HG02870 (cell line): ENCODE measurements around the gene CBX6.
"Not testable (repeated sequence)": the region's sequence is repeated elsewhere in the genome, so short reads cannot be mapped to it uniquely, and the experiment has no call there.

ENCODE experiments used
- ATAC-seq: cut with Tn5 transposase; IDR thresholded peaks from one replicate; pipeline ENCODE4 v1.9.1; 2021; ENCODE audit warnings: mild to moderate bottlenecking, moderate library complexity; ENCODE audit not compliant: unreplicated experiment

The CBX6 gene

DNA sequence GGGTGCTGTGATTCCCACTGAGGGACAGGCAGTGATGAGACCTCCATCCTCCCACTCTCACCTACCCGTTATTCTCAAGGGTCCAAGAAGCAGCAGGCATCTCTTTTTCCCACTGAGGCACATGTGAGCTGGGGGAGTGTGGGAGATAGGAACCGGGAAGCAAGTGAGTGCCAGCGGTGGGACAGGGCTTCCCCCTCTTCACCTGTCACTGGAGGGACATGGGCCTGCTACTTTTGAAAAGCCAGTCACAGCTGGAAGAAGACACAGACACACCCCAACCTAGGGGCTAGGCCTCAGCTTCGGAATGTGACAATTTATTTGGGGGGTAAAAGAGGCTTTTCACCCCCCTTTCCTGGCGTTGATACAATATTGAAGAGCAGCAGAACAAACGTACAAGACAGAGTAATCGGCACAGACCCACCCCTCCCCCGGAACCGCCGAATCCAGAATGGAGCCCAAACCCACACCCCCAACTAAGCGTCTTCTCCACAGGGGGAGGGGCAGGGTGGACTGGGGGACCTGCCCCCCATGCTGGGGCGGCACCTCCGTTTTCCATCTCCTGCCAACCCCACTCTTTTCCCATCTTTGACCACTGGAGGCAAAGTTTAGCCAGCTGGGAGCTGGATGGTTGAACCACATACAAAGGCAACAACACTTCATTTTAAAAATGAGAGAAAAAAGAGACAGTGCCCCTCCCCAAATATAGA lies 10.7 kb downstream of the CBX6 start:
- no peak for ATAC-seq

DNA sequence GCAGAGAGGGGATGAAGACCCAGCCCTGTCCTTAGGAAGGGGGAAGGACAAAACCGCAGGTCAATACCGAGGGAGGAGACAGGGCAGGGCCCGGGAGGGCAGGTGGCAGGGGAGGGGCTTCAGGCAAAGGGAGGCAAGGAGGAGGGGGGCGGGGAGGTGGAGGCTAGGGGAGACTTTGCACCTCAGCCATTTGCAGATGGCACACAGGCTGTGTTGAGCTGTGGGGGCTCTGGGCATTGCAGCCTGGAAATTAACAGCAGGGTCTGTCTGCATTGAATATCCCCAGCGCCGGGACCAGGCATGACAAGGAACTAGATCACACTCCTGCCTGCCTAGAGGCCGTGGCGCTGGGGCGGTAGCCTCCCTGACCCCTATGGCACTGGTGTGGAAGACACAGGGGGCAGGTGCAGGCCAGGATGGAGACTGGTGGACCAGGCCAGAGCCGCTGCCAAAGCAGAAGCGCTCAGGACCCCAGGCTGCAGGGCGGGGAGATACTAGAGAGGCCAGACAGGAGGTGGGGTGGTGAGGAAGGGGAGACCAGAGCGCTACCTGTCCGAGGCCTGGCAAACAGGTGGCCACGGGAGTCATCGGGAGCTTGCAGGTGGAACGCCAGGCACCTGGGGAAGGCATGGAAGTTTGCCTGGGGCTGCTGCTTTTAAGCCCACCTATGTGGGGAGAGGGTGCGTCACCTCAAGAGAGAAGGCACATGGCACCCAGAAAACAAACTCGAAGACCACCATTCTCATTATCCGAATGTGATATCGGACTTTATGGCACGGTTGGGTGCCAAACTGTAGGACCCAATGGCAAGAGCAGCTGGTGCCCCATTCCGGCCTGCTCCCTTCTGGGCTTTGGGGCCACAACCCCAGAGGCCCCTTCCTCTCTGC lies 11.5 kb downstream of the CBX6 start:
- ATAC-seq = no peak

DNA sequence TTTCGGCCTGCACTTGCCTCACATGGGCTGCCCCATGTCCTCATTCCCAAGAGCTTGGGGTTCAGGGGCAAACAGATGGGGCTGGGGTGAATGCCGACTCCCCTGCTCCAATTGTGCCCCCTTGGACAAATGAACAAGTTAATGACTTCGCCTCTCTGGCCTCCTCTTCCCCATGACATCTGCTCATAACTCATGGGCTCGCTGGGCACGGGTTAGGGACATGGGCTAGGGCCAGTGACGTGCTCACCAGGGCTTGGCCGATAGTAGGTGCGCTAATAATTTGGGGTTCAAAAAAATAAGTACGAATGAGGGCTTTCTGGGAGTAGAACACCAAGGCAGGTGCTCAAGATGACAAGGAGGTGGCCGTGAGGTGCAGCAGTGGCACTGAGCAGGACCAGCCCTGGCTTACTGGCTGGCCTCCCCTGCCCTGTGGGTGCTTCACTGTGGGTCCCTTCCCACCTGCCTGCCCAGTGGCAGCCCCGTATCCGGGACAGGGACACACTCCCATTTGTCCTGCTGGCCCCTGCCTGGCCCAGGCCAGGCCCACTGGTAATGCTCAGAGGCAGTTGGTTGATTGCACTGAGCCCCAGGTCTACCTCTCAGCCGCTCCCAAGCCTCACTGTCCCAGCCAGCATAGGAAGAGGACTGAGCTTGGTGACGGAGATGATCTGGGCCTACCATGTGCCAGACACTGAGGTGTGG lies 12.3 kb downstream of the CBX6 start:
- ATAC-seq = no peak

DNA sequence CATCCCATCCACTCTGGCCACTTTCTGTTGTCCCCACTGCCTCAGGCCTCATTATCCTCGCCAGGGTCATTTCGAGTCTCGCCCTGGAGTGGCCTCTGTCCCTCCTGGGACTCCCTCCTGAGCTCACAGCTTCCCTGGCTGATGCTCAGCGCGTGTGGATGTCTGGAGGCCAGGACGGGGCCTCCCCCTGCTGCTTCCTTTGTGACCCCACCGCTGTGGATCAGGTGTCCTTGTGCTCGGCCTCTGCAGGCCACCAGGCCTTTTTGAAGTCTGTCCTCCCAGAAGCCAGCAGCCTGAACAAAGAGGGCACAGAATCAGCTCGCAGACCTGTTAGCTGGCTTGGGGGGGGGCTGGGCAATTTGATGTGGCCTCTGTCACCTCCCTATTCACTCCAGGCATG lies 13.5 kb downstream of the CBX6 start:
- no peak for ATAC-seq

DNA sequence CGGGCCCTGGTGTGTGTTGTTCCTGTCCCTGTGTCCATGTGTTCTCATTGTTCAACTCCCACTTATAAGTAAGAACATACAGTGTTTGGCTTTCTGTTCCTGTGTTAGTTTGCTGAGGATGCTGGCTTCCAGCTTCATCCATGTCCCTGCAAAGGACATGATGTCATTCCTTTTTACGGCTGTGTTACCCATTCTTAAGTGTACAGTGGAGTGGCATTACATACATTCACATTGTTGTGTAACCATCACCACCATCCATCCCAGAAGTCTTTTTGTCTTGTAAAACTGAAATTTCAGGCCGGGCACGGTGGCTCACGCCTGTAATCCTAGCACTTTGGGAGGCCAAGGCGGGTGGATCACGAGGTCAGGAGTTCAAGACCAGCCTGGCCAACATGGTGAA lies 17.5 kb downstream of the CBX6 start:
- not testable (repeated sequence) for ATAC-seq

DNA sequence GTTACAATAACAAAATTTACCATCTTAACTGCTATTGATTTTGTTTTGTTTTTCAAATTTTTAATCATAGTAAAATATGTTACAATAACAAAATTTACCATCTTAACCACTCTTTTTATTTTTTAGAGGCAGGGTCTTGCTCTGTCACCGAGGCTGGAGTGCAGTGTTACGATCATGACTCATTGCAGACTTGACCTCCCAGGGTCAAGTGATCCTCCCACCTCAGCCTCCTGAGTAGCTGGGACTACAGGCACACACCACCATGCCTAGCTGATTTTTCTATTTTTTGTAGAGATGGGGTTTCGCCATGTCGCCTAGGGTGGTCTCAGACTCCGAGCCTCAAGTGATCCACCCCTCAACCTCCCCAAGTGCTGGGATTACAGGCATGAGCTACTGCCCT lies 18.1 kb downstream of the CBX6 start:
- ATAC-seq = not testable (repeated sequence)

DNA sequence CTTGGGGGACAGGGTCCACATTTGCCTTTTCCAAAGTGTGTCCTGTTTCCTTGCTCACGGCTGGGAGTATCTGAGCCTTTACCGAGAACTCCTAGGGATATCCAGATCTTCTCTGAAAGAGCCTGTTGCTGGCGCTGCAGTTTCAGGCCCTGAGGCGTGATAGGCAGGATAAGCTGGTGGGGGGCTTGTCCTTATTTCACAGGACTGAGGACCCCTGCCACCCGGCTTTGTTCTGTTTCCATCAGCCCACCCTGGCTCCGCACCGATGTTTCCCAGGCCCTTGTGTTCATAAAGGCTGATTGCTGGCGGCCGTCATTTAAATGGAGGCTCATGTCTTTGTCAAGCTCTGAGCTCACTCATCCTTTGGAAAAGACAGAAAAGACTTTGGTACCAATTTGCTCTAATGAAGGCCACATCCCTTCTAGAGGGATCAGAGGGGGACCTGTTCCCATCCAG lies 18.8 kb downstream of the CBX6 start:
- no peak for ATAC-seq

DNA sequence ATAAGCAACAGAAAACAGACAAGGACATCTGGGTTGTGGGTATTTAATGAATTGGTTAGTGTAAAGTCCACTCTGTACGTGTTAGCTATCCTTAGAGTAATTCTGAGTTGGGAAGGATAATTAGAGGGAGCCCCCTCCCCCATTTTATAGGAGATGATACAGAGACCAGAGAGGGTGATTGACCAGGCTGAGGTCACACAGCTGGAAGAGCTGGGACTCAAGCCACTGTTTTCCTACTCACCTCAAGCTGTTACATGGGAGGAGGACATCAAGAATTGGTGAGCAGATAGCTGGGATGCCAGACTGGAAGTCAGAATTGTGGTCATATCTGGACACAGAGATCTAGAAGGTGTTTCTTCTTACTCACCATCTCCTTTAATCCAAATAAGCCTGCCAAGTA lies 19.5 kb downstream of the CBX6 start:
- no peak for ATAC-seq

DNA sequence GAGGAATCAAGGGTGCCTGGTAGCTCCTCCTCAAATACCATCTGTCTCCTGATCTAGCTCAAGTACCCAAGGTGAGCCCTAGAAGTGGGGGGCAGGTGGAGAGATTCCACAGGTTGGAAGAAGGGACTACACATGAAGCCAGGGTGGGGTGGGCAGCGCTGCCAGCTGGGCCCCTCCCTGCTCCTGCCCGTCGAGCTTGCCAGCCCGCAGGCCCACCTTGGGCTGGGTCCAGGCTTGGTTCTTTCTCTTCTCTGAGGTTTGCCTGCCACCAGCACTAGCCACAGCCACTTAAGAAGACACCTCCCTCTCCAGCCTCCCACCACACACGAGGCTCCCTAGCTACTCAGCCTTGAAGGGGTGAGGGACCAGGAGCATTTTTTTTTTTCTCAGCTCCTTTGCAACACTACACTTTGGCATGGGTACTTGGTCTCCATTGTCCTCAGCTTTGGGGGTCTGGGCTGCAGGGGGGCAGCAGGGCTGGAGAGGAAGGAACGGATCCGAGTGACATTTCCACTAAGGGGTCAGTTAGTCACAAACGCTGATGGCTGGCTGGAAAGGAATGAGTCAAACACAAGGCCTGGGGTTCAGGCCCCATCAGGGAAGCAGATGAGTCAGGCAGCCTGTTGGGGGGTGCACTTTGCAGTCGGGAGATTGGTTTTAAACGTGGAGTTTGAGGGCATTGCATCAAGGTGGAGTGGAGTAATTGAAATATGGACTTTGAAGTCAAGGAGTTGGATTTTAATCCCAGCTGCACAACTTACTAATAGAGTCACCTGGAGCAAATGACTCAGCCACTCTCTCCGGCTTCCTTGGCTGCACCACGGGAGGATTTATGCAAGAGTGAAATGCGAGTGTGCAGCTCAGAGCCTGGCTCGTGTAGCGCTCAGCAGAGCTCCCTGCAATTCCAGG lies 20.8 kb downstream of the CBX6 start:
- ATAC-seq = no peak

DNA sequence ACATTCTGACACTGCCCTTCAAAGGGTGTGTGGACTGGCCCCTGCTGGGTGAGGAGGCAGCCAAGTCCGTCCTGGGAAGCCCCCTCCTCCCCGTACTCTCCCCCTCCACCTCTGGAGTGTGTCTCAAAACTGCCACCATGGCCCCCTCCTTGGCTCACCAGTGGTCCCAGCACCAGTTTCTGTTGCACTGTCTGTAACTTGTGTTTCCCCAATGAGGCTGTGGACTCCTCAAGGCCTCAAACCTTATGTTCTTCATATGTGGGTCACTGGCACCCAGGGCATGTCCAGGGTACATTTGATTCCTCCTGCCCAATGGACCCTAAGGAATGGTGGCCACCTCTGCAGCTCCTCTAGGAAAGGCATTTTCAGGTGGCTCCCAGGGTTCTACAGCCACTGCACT lies 21.6 kb downstream of the CBX6 start:
- ATAC-seq = no peak

DNA sequence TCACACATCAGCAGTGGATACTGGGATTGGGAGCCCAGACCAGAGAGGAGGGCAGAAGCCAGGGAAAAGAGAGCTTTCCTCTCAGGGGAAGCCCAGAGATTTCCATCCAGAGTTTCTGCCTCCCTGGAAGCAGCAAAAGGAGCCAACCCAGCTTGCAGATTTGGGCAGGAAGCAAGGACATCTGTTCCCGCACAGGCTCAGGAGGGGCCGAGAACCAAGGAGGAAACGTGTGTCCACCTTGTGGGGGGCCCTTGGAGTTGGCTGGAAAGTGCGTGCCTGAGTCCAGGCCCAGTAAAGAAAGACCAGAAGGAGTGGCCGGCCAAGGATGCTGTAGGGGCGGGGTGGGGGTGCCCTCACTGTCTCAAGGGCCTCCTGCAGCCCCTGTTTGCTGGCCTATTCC lies 22.2 kb downstream of the CBX6 start:
- ATAC-seq = no peak

DNA sequence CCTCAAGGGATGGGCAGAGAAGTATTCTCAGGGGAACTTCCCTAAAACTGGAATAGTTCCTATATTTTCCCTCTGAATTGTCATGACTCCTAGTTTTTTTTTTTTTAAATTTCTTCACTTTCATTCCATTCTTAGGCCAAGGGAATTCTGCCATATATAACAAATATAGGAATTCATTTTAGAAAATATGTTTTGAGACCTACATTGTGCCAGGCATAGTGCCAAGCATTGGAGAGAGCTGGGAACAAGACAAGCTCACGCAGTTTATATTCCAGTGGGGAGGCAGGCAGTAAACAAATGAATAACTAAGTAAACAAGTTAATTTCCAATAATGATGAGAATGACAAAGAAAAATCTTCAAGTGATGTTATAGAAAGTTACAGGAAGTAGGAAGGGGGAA lies 25.6 kb downstream of the CBX6 start:
- ATAC-seq = no peak

DNA sequence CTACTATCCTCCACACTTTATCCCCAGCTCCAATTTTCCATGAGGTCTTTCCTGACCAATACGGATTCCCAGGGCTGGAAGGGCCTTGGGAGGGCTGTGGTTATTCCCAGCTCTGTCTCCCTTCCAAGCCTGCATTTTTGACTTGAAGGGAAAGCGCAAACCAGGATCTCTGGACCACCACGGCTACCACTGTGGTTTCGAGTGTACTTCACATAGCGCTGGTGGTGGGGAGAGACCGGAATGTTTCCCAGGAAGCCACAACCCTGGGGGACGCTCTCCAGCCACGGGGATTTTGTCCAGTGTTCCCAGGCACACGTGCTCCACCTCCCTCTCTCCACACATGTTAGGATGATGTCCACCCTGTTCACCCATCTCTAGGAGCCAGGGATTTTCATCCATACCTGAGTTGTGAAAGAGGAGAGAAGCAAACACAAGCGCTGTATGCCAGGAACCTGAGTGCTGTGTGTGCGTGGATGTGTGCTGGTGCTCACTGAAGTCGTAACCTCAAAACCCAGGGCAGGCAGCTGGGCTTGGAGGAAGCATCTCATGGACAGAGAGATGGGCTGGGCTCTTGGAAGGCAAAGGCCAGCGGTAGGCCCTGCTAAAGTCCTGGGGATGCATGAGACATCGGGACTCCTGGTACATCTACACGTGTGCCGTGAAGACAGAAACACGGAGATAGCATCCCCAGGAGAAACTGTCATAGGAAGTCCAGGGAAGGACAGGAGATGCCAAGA lies 26.8 kb downstream of the CBX6 start:
- no peak for ATAC-seq

DNA sequence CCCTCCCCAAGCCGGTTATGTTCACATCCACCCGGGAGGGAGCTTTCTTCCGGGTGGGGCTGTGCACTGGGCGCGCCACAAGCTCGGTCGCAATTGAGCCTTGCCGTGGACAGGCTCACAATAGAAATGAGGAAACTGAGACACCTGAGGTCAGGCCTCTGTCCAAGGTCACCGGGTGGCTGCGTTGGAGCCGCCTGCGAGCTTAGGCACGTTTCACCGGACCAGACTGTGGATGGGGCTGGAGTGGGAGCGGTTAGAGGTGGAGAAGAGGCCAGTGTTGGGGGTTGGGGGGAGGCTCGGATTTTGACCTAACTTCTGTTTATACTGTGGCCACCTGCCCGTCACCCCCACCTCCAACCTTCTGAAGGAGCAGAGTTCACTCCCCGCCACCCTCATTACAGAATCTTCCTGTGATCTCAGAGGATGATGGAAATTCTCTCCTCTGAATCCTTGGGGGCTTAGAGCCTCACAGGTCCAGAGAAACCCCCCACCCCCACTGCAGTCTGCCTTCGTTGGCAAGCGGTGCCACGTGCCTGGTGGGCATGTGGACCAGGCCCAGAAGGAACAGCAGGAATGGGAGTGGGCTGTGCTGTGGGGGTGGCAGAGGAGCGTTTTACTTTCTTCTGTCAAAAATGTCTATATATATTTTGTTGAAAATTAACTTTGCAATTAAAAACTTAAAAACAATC lies 27.6 kb downstream of the CBX6 start:
- no peak for ATAC-seq

DNA sequence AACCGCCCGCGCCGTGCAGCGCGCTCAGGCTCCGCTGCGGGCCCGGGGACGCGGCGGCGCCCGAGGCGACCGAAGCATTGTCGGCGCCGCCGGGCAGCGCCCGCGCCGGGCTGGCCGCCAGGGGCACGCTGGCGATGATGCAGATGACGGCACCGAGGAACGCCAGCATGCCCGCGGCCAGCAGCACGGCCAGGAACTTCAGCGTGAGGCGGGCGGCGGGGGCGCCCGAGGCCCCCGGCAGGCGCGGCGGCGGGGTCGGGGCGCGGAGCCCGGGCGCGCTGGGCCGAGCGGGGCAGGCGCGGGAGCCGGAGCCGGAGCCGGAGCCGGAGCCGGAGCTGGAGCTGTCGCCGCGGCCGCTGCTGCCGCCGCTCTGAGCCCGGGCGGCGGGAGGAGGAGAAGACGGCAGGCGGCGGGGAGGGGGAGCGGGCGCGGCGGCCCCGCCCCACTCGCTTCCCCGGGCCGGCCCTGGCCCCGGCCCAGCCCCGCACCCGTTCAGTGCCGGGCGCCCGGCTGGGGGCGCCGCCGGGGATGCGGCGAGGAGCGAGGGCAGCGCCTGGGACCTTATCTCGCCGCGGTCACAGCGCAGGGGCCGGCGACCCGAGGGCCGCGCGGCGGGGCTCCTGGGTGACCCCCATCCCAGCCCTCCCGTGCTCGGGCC lies 28.2 kb downstream of the CBX6 start, which contains the start of gene NPTXR:
NPTXR (minus strand) TSS at position 372 of the 658 bp plus-strand sequence.
- ATAC-seq = no peak

DNA sequence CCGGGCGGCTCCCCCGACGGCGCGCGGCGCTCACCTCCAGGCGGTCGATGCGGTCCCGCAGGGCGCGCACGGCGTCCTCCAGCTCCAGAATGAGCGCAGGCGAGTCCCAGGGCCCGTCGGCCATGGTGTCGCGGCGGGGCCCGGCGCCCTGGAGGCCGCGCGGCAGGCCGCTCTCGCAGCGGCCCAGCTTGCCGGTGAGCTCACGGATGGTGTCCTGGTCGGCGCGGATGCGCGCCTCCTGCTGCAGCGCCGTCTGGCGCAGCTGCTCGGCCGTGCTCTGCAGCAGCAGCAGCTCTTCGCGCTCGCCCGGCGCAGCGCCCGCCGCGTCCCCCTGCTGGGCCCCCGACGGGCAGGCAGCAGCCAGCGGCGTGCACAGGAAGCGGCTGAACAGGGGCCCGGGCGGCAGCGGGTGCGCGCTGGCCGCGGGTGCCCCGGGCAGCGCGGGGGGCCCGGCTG lies 28.8 kb downstream of the CBX6 start:
- no peak for ATAC-seq

DNA sequence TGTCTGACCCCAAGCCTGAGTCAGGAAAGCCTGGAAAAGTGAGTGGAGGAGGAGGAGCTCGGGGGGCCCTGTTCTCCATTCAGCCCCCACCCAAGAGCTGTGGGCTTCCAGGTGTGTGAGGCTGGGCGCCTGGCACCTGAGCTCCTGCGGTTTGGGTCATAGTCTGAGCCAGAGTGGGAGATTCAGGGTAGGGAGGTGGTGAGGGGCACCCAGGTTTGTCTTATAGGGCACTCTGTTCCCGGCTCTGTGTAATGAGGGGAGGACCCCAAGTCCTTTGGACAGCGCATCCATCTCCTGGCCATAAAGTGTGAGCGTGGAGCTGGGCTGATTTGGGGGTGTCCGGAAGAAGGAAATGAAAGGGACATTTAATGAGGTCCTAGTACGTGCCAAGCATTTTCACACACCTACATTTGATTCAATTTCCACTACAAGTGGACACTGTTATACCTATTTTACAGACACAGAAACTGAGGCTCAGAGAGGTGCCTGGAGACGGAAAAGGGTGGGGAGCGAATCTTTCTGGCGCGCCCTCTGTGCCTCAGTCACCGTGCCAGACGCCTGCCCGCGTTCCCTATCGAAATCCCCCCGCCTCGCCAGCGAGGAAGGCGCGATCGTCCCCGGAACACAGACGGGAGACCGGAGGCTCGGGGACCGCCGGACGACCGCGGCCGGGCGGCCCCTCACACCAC lies 29.4 kb downstream of the CBX6 start:
- ATAC-seq = no peak

DNA sequence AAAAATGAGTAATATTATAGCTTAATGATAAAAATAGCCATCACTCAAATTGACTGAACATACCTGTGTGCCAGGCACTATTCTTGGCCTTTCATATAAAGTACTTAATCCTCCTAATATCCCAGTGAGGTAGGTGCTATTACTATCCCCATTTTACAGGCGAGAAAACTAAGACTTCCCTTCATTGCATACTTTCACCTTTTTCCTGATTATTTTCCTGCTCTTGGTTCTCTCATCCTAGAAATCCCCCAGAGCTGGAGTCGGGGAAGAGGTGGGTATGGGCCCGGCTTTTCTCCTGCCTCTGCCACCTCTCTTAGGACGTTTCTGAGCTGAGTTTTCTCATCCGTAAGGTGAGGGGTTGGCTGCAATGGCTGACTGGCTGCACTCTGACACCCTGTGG lies 30.4 kb downstream of the CBX6 start:
- no peak for ATAC-seq
